ENCODE data around the gene CX3CL1. TPM values are rescaled to one million over a fixed set of nuclear protein-coding genes. Genes with fewer than 3 reads are reported as not detected.
A peak's percentile ranks its signal among the peaks of the same experiment; 100 is the strongest.

The CX3CL1 gene
- total and polyA plus RNA-seq, 2 donors (not counting 3 experiments of a cell fraction or from before 2014, with no cell fraction given), result 2.0 to 2.3 TPM

DNA sequence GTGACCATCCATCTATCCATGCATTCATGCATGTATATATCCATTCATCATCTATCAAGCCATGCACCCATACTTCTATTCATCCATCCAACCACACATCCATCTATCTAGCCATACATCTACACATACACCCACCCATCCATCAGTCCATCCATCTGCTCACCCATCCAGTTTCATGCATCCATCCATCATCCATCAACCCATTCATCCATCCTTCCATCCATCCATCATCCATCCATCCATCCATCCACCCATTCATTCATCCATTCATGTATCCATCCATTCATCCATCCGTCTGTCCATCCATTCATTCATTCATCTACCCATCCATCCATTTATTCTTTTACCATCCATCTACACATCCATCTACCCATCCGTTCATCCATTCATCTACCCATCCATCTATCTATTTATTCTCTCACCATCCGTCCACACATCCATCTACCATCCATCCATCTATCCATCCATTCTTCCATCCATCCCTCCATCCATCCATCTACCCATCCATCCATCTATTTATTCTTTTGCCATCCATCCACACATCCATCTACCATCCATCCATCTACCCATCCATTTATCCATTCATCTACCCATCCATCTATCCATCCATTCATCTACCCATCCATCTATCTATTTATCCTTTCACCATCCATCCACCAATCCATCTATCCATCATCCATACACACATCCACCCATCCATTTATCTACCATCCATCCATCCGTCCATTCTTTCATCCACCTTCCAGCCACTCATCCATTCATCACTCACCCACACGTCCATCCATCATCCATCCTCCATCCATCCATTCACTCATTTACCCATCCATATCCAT is 35.4 kb downstream of the CX3CL1 start:
- no peaks in the 10 kb centered on the region for H4K20me1 ChIP-seq (replicated peaks; ENCODE audit: control insufficient read depth, extremely low read depth, insufficient read depth, low read length)
- H3K79me2 ChIP-seq (ENCODE audit: control insufficient read depth, insufficient read depth, low read length), result no peaks in the 10 kb centered on the region
- dilution Hi-C loops (cut with MboI; ENCODE audit: extremely low pct_ligation_motif_present, low sequenced_read_pairs) (loop anchor here (25.0 kb wide), 1 partner anchor 95 kb away; no protein-coding TSS in a partner anchor), intact Hi-C loops (cut with micrococcal nuclease) (no loop called here)
- no TSS peak for BruUV-seq (replicated peaks)
- no peaks in the 10 kb centered on the region for H3K36me3 ChIP-seq (ENCODE audit: control insufficient read depth in 2 of 2, extremely low read depth in 1 of 2, insufficient read depth in 2 of 2, low read length in 2 of 2)
- H3K9me3 ChIP-seq (replicated peaks; ENCODE audit: control insufficient read depth, insufficient read depth, low read length), result no peaks in the 10 kb centered on the region
- TF ChIP-seq POLR2AphosphoS5 (IDR thresholded peaks at IDR 0.05; ENCODE audit: insufficient read depth, low read depth, low read length) (no peak), EZH2 (IDR thresholded peaks at IDR 0.05; ENCODE audit: borderline replicate concordance, low read depth, low read length, severe bottlenecking) (no peak), JUN (IDR thresholded peaks at IDR 0.05; ENCODE audit: borderline replicate concordance, insufficient read depth, insufficient read length, low read depth) (no peak), FOS (IDR thresholded peaks at IDR 0.05; ENCODE audit: borderline replicate concordance, insufficient read depth, low read length) (no peak), POLR2A (IDR thresholded peaks at IDR 0.05; ENCODE audit: low read depth, low read length) (no peak)
- TF ChIP-seq, protein P1, sequence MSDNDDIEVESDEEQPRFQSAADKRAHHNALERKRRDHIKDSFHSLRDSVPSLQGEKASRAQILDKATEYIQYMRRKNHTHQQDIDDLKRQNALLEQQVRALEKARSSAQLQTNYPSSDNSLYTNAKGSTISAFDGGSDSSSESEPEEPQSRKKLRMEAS (IDR thresholded peaks at IDR 0.05; ENCODE audit: insufficient read depth, insufficient read length), result no peak
- no peak overlapping the region for H2AFZ ChIP-seq (ENCODE audit: low read depth, low read length)
- CTCF ChIA-PET, result no interaction called here
- H3K9me1 ChIP-seq (replicated peaks; ENCODE audit: control insufficient read depth, extremely low read depth, insufficient read depth, low read length), result no peaks in the 10 kb centered on the region
- POLR2A ChIA-PET, result no interaction called here
- no peak overlapping the region for H3K9ac ChIP-seq (replicated peaks; ENCODE audit: extremely low read depth, insufficient read depth, low read length)
- peaks cover 10% of the 10 kb centered on the region for H3K4me1 ChIP-seq (ENCODE audit: control insufficient read depth, extremely low read depth, insufficient read depth, low read length)
- H3K27me3 ChIP-seq (ENCODE audit: control insufficient read depth in 2 of 2, insufficient read depth in 2 of 2, low read length in 2 of 2), result peaks cover 0 to 2% of the 10 kb centered on the region in 2 experiments
- no peak overlapping the region for H3K27ac ChIP-seq (ENCODE audit: insufficient read depth, low read depth, low read length)
- H3K4me3 ChIP-seq (replicated peaks in 1 of 3; ENCODE audit: insufficient read depth in 1 of 3, low read depth in 1 of 3, low read length in 3 of 3), result no peak overlapping the region
- no peak for DNase-seq (ENCODE audit: low read depth, low spot score)
- no peak for FAIRE-seq
- no peak overlapping the region for H3K4me2 ChIP-seq (ENCODE audit: insufficient read depth, low read length)

DNA sequence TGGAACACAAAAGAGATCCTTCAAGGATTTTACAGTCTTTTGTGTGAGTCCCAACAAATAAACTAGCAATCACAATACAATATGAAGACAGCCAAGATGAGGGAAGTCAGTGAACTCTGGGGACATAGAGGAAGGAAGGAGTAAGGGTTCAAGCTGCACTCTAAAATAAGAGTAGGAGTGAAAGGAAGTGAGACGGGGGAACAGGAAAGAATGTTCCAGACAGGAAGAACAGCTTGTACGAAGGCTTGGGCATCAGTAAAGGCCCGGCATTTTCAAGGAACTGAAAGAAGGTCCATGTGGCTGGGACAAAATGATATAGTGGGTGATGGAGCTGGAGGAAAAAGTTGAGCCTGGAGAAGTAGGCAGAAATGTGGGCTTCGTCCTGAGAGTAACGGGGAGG is 36.8 kb downstream of the CX3CL1 start:
- CTCF ChIA-PET, result interaction anchor here (0.7 to 1.2 kb wide), 5 partner anchors 9 to 109 kb away, joined by 3 read pairs; no protein-coding TSS in a partner anchor
- Histone ChIP-seq H2AFZ (ENCODE audit: low read depth, low read length) (peak overlapping the region; percentile 11), H4K20me1 (replicated peaks; ENCODE audit: control insufficient read depth, extremely low read depth, insufficient read depth, low read length) (no peaks in the 10 kb centered on the region), H3K4me2 (ENCODE audit: insufficient read depth, low read length) (no peak overlapping the region), H3K9me3 (replicated peaks; ENCODE audit: control insufficient read depth, insufficient read depth, low read length) (no peaks in the 10 kb centered on the region), H3K9me1 (replicated peaks; ENCODE audit: control insufficient read depth, extremely low read depth, insufficient read depth, low read length) (no peaks in the 10 kb centered on the region), H3K4me1 (ENCODE audit: control insufficient read depth, extremely low read depth, insufficient read depth, low read length) (peaks cover 10% of the 10 kb centered on the region), H3K27ac (ENCODE audit: insufficient read depth, low read depth, low read length) (no peak overlapping the region), H3K9ac (replicated peaks; ENCODE audit: extremely low read depth, insufficient read depth, low read length) (no peak overlapping the region), H3K79me2 (ENCODE audit: control insufficient read depth, insufficient read depth, low read length) (no peaks in the 10 kb centered on the region), H3K4me3 (replicated peaks in 1 of 3; ENCODE audit: insufficient read depth in 1 of 3, low read depth in 1 of 3, low read length in 3 of 3) (no peak overlapping the region), H3K36me3 (ENCODE audit: control insufficient read depth in 2 of 2, extremely low read depth in 1 of 2, insufficient read depth in 2 of 2, low read length in 2 of 2) (no peaks in the 10 kb centered on the region), H3K27me3 (ENCODE audit: control insufficient read depth in 2 of 2, insufficient read depth in 2 of 2, low read length in 2 of 2) (peaks cover 0 to 2% of the 10 kb centered on the region in 2 experiments)
- POLR2A ChIA-PET, result no interaction called here
- intact Hi-C loops (cut with micrococcal nuclease) (no loop called here), dilution Hi-C loops (cut with MboI; ENCODE audit: extremely low pct_ligation_motif_present, low sequenced_read_pairs) (loop anchor here (25.0 kb wide), 1 partner anchor 97 kb away; no protein-coding TSS in a partner anchor)
- BruUV-seq (replicated peaks), result no TSS peak
- DNase-seq (ENCODE audit: low read depth, low spot score) (peak; percentile 31), FAIRE-seq (peak; percentile 93)
- no peak for TF ChIP-seq FOS (IDR thresholded peaks at IDR 0.05; ENCODE audit: borderline replicate concordance, insufficient read depth, low read length)
- TF ChIP-seq GATA2 (IDR thresholded peaks at IDR 0.05; ENCODE audit: insufficient read depth, insufficient read length, low read depth, low read length), result no peak
- TF ChIP-seq EZH2 (IDR thresholded peaks at IDR 0.05; ENCODE audit: borderline replicate concordance, low read depth, low read length, severe bottlenecking), result no peak
- TF ChIP-seq, protein P2, sequence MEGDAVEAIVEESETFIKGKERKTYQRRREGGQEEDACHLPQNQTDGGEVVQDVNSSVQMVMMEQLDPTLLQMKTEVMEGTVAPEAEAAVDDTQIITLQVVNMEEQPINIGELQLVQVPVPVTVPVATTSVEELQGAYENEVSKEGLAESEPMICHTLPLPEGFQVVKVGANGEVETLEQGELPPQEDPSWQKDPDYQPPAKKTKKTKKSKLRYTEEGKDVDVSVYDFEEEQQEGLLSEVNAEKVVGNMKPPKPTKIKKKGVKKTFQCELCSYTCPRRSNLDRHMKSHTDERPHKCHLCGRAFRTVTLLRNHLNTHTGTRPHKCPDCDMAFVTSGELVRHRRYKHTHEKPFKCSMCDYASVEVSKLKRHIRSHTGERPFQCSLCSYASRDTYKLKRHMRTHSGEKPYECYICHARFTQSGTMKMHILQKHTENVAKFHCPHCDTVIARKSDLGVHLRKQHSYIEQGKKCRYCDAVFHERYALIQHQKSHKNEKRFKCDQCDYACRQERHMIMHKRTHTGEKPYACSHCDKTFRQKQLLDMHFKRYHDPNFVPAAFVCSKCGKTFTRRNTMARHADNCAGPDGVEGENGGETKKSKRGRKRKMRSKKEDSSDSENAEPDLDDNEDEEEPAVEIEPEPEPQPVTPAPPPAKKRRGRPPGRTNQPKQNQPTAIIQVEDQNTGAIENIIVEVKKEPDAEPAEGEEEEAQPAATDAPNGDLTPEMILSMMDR (IDR thresholded peaks at IDR 0.05; ENCODE audit: extremely low read depth in 1 of 2, insufficient read depth in 1 of 2, low read depth in 1 of 2, low read length in 2 of 2), result no peak
- TF ChIP-seq, protein P1 (IDR thresholded peaks at IDR 0.05; ENCODE audit: insufficient read depth, insufficient read length), result no peak
- no peak for TF ChIP-seq POLR2A (IDR thresholded peaks at IDR 0.05; ENCODE audit: low read depth, low read length)
- TF ChIP-seq POLR2AphosphoS5 (IDR thresholded peaks at IDR 0.05; ENCODE audit: insufficient read depth, low read depth, low read length), result no peak
- no peak for TF ChIP-seq JUN (IDR thresholded peaks at IDR 0.05; ENCODE audit: borderline replicate concordance, insufficient read depth, insufficient read length, low read depth)
- no peak for TF ChIP-seq MYC (IDR thresholded peaks at IDR 0.05; ENCODE audit: low read depth, low read length)

All from endothelial cell of umbilical vein (primary cell).